ENCODE measurements around the gene SUCLA2.
"Not testable (repeated sequence)": the region's sequence is repeated elsewhere in the genome, so short reads cannot be mapped to it uniquely, and the experiment has no call there.

SUCLA2 gene

GRCh38 chr13:48014359-48014758 is 13.3 kb upstream of the SUCLA2 start:
- Mint-ChIP-seq H3K27me3 (no peaks in the 10 kb centered on the region), H3K27ac (ENCODE audit: low read depth) (no peak overlapping the region)

DNA sequence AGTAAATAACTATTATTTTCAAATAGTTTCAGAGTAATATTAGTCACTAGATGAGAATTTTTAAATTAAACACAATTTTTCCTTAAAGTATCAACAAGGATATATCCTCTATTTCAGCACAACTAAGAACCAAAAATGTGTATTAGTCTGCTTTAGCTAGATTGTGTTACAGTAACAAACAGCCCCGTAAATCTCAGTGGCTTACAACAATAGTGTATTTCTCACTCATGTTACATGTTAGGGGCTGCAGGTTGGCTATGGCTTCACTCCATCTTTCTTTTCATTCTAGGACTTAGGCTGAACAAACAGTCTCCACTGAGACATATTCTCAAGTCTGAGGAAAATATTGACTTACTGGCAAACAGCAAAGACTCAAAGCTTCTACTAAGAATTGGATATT is 11.6 kb upstream of the SUCLA2 start:
- Mint-ChIP-seq H3K9me3 (no peaks in the 10 kb centered on the region), H3K36me3 (ENCODE audit: insufficient read depth) (no peaks in the 10 kb centered on the region), H3K4me1 (peaks cover 7% of the 10 kb centered on the region), H3K27ac (ENCODE audit: low read depth) (no peak overlapping the region), H3K4me3 (no peak overlapping the region), H3K27me3 (no peaks in the 10 kb centered on the region)
- ATAC-seq (replicated peaks; ENCODE audit: extremely low read depth, poor library complexity, severe bottlenecking) (no peak), DNase-seq (ENCODE audit: low spot score in 2 of 2) (no peak)

More at GRCh38 chr13:48014359-48014758, 13.3 kb upstream of the SUCLA2 start:
- peaks cover 2% of the 10 kb centered on the region for H3K4me1 Mint-ChIP-seq
- DNase-seq (ENCODE audit: low spot score in 2 of 2) (no peak), ATAC-seq (replicated peaks; ENCODE audit: extremely low read depth, poor library complexity, severe bottlenecking) (no peak)
- no peaks in the 10 kb centered on the region for H3K9me3 Mint-ChIP-seq
- no peak overlapping the region for H3K4me3 Mint-ChIP-seq
- H3K36me3 Mint-ChIP-seq (ENCODE audit: insufficient read depth): peaks cover 2% of the 10 kb centered on the region

GRCh38 chr13:48010698-48011097 is 9.6 kb upstream of the SUCLA2 start:
- Mint-ChIP-seq H3K36me3 (ENCODE audit: insufficient read depth) (no peaks in the 10 kb centered on the region), H3K9me3 (no peaks in the 10 kb centered on the region), H3K27ac (ENCODE audit: low read depth) (no peak overlapping the region), H3K4me3 (no peak overlapping the region), H3K27me3 (no peaks in the 10 kb centered on the region), H3K4me1 (peaks cover 7% of the 10 kb centered on the region)
- DNase-seq (ENCODE audit: low spot score in 2 of 2) (no peak), ATAC-seq (replicated peaks; ENCODE audit: extremely low read depth, poor library complexity, severe bottlenecking) (no peak)

GRCh38 chr13:48009284-48009683 is 8.2 kb upstream of the SUCLA2 start:
- Mint-ChIP-seq H3K4me1 (peaks cover 7% of the 10 kb centered on the region), H3K9me3 (no peaks in the 10 kb centered on the region), H3K27ac (ENCODE audit: low read depth) (no peak overlapping the region), H3K27me3 (no peaks in the 10 kb centered on the region), H3K36me3 (ENCODE audit: insufficient read depth) (peaks cover 3% of the 10 kb centered on the region), H3K4me3 (no peak overlapping the region)
- ATAC-seq (replicated peaks; ENCODE audit: extremely low read depth, poor library complexity, severe bottlenecking) (no peak), DNase-seq (ENCODE audit: low spot score in 2 of 2) (no peak)

- no peaks in the 10 kb centered on the region for H3K27me3 Mint-ChIP-seq
- peaks cover 3% of the 10 kb centered on the region for H3K36me3 Mint-ChIP-seq (ENCODE audit: insufficient read depth)
- H3K4me3 Mint-ChIP-seq: no peak overlapping the region
- H3K9me3 Mint-ChIP-seq: no peaks in the 10 kb centered on the region
- no peak overlapping the region for H3K27ac Mint-ChIP-seq (ENCODE audit: low read depth)
- H3K4me1 Mint-ChIP-seq: peaks cover 12% of the 10 kb centered on the region
- ATAC-seq (replicated peaks; ENCODE audit: extremely low read depth, poor library complexity, severe bottlenecking) (no peak), DNase-seq (ENCODE audit: low spot score in 2 of 2) (no peak)
Measured at GRCh38 chr13:48006396-48006795, 5.3 kb upstream of the SUCLA2 start.

- peaks cover 6% of the 10 kb centered on the region for H3K36me3 Mint-ChIP-seq (ENCODE audit: insufficient read depth)
- DNase-seq (ENCODE audit: low spot score in 2 of 2): no peak
- H3K27me3 Mint-ChIP-seq: no peaks in the 10 kb centered on the region
- no peaks in the 10 kb centered on the region for H3K9me3 Mint-ChIP-seq
- ATAC-seq (replicated peaks; ENCODE audit: extremely low read depth, poor library complexity, severe bottlenecking): no peak
- H3K27ac Mint-ChIP-seq (ENCODE audit: low read depth): no peak overlapping the region
- H3K4me1 Mint-ChIP-seq: peaks cover 28% of the 10 kb centered on the region
- H3K4me3 Mint-ChIP-seq: no peak overlapping the region
Measured at GRCh38 chr13:48004201-48004600, 3.1 kb upstream of the SUCLA2 start.

- H3K36me3 Mint-ChIP-seq (ENCODE audit: insufficient read depth); DNase-seq (ENCODE audit: low spot score in 2 of 2); H3K9me3 Mint-ChIP-seq; H3K27ac Mint-ChIP-seq (ENCODE audit: low read depth); H3K27me3 Mint-ChIP-seq; ATAC-seq (replicated peaks; ENCODE audit: extremely low read depth, poor library complexity, severe bottlenecking): not testable (repeated sequence)
- Mint-ChIP-seq H3K4me3 (peak overlapping the region; percentile 88), H3K4me1 (peaks cover 34% of the 10 kb centered on the region)
Measured at GRCh38 chr13:48001999-48002398, 926 bp upstream of the SUCLA2 start.

DNA sequence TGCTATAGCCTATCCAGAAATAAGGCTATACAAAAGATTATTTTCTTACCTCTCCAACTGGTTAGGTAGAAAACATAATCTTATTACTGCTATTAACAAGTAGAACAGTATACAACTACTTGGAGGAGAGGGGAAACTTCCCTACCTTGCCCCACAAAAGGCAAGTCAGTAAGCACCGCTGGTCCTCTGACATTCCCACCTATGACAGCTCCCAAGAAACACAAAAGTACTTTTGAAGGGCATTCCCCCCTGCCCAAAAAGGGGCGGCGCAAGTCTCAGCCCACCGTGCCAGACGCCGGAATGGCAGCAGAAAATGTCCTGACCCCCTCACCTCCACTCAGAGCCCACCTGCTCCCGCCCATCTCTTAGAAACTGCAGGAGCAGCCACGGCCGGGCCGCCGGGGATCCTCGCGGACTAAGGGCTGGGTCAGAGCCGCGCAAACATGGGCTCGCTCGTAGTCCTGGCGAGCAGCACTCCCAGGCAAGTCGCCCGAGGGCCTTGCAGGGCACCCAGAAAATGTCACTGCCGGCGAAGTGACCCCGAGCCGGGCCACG is 437 bp downstream of the SUCLA2 start:
- Mint-ChIP-seq H3K36me3 (ENCODE audit: insufficient read depth) (peaks cover 18% of the 10 kb centered on the region), H3K27ac (ENCODE audit: low read depth) (peak overlapping the region; percentile 85), H3K4me3 (peak overlapping the region; percentile 88), H3K4me1 (peaks cover 35% of the 10 kb centered on the region), H3K27me3 (no peaks in the 10 kb centered on the region), H3K9me3 (no peaks in the 10 kb centered on the region)
- ATAC-seq (replicated peaks; ENCODE audit: extremely low read depth, poor library complexity, severe bottlenecking) (peak; percentile 45), DNase-seq (ENCODE audit: low spot score in 2 of 2) (no peak)

GRCh38 chr13:47999973-48000372 is 1.1 kb downstream of the SUCLA2 start:
- Mint-ChIP-seq H3K27me3 (no peaks in the 10 kb centered on the region), H3K27ac (ENCODE audit: low read depth) (no peak overlapping the region), H3K36me3 (ENCODE audit: insufficient read depth) (peaks cover 18% of the 10 kb centered on the region), H3K4me3 (peak overlapping the region; percentile 88), H3K9me3 (no peaks in the 10 kb centered on the region), H3K4me1 (peaks cover 35% of the 10 kb centered on the region)
- DNase-seq (ENCODE audit: low spot score in 2 of 2) (no peak), ATAC-seq (replicated peaks; ENCODE audit: extremely low read depth, poor library complexity, severe bottlenecking) (no peak)

DNA sequence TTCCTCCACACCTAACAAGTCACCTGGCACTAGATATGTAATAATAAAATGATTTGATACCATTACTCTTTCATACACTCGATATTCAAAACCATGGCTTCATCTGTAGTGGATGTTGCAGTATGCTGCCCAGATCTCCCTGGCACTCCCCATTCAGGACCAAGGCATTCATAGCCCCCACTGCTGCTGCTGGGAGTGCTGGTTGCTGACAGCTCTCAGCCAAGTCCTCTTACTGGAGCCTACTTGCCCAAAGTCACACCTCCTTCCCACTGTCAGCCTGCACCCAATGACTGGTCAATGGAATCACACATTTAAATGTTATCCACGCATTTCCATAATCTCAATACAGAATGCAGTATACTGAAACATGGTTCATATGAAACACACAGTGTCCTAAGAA is 3.7 kb downstream of the SUCLA2 start:
- ATAC-seq (replicated peaks; ENCODE audit: extremely low read depth, poor library complexity, severe bottlenecking): no peak
- H3K9me3 Mint-ChIP-seq: no peaks in the 10 kb centered on the region
- DNase-seq (ENCODE audit: low spot score in 2 of 2): no peak
- peaks cover 35% of the 10 kb centered on the region for H3K4me1 Mint-ChIP-seq
- H3K36me3 Mint-ChIP-seq (ENCODE audit: insufficient read depth): peaks cover 29% of the 10 kb centered on the region
- no peaks in the 10 kb centered on the region for H3K27me3 Mint-ChIP-seq
- no peak overlapping the region for H3K4me3 Mint-ChIP-seq
- H3K27ac Mint-ChIP-seq (ENCODE audit: low read depth): no peak overlapping the region

DNA sequence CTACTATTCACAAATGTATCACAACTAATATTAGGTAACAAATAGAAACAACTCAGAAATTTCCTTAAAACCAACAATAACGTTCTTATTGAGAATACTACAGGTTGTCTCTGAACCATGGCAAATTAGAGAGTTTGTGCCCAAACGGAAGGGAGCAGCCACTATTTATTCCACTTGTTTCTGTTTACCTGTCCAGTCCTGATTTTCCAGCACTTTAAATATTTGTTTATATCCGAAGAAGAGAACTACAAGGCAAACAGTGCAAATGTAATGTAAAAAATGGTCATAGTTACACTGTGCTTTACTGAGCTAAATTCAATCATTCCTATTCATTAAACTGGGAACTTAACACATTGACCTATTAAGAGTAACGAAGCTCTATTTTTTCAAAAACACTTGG is 9.2 kb downstream of the SUCLA2 start:
- H3K27me3 Mint-ChIP-seq: no peaks in the 10 kb centered on the region
- H3K4me1 Mint-ChIP-seq: peaks cover 9% of the 10 kb centered on the region
- H3K9me3 Mint-ChIP-seq: no peaks in the 10 kb centered on the region
- no peak for ATAC-seq (replicated peaks; ENCODE audit: extremely low read depth, poor library complexity, severe bottlenecking)
- H3K27ac Mint-ChIP-seq (ENCODE audit: low read depth): no peak overlapping the region
- H3K36me3 Mint-ChIP-seq (ENCODE audit: insufficient read depth): peaks cover 51% of the 10 kb centered on the region
- DNase-seq (ENCODE audit: low spot score in 2 of 2): no peak
- H3K4me3 Mint-ChIP-seq: no peak overlapping the region

- ATAC-seq (replicated peaks; ENCODE audit: extremely low read depth, poor library complexity, severe bottlenecking) (no peak), DNase-seq (ENCODE audit: low spot score in 2 of 2) (no peak)
- Mint-ChIP-seq H3K9me3 (no peaks in the 10 kb centered on the region), H3K4me1 (peaks cover 9% of the 10 kb centered on the region), H3K27ac (ENCODE audit: low read depth) (peak overlapping the region; percentile 12), H3K4me3 (no peak overlapping the region), H3K27me3 (no peaks in the 10 kb centered on the region), H3K36me3 (ENCODE audit: insufficient read depth) (peaks cover 53% of the 10 kb centered on the region)
Measured at GRCh38 chr13:47990920-47991466, 10.1 kb downstream of the SUCLA2 start.

GRCh38 chr13:47990427-47990826 is 10.6 kb downstream of the SUCLA2 start:
- Mint-ChIP-seq H3K36me3 (ENCODE audit: insufficient read depth) (peaks cover 57% of the 10 kb centered on the region), H3K4me1 (peaks cover 9% of the 10 kb centered on the region), H3K27ac (ENCODE audit: low read depth) (no peak overlapping the region), H3K27me3 (no peaks in the 10 kb centered on the region), H3K9me3 (no peaks in the 10 kb centered on the region), H3K4me3 (no peak overlapping the region)
- ATAC-seq (replicated peaks; ENCODE audit: extremely low read depth, poor library complexity, severe bottlenecking): no peak
- no peak for DNase-seq (ENCODE audit: low spot score in 2 of 2)

Measured in central memory CD8-positive, alpha-beta T cell (primary cell).